Measurements from ENCODE around the gene SPATA3.

Gene SPATA3

GRCh38 chr2:230995821-230996220 lies at the start of gene SPATA3:
SPATA3 (plus strand) TSS chr2:230996121; CDS start chr2:230996234, 113 bp downstream.
- no peaks in the 10 kb centered on the region for H3K27me3 ChIP-seq
- H3K9ac ChIP-seq = no peak within 1 kb of the TSS
- no peak for TF ChIP-seq Cebpa-rat (IDR thresholded peaks at IDR 0.05)
- no peaks in the 10 kb centered on the region for H3K36me3 ChIP-seq
- H4K20me1 ChIP-seq = no peaks in the 10 kb centered on the region
- H3K4me3 ChIP-seq = no peak within 1 kb of the TSS
- no peak within 1 kb of the TSS for H3K4me2 ChIP-seq
- peaks cover 0 to 18% (median 7%) of the 10 kb centered on the region in 11 experiments; a peak in 8 of 22 replicates for H3K9me3 ChIP-seq (replicated peaks in 1 of 11)
- H3K27ac ChIP-seq = no peak within 1 kb of the TSS
- H3K4me1 ChIP-seq = peaks cover 0 to 2% (median 0%) of the 10 kb centered on the region in 10 experiments; a peak in 1 of 20 replicates

GRCh38 chr2:230946429-230947234 lies 49.3 kb upstream of the SPATA3 start:
- H3K4me3 ChIP-seq = no peak overlapping the region
- H3K36me3 ChIP-seq = no peaks in the 10 kb centered on the region
- peaks cover 10 to 43% (median 33%) of the 10 kb centered on the region in 10 experiments; a peak in 19 of 20 replicates for H3K4me1 ChIP-seq
- no peak overlapping the region for H3K9ac ChIP-seq
- no peak overlapping the region for H3K27ac ChIP-seq
- H3K9me3 ChIP-seq (replicated peaks in 1 of 11) = no peaks in the 10 kb centered on the region
- H3K4me2 ChIP-seq = peak overlapping the region in 5 of 11 experiments; percentile 48 to 66 (median 61); a peak in 6 of 22 replicates
- no peaks in the 10 kb centered on the region for H4K20me1 ChIP-seq
- H3K27me3 ChIP-seq = no peaks in the 10 kb centered on the region
- no peak for TF ChIP-seq Cebpa-rat (IDR thresholded peaks at IDR 0.05)

- H3K27ac ChIP-seq = peak overlapping the region in 2 of 11 experiments; percentile 17 to 38; a peak in 2 of 22 replicates
- H3K4me2 ChIP-seq = peak overlapping the region in 9 of 11 experiments; percentile 25 to 66 (median 55); a peak in 16 of 22 replicates
- 0 out of 22 replicates have a peak overlapping the region, but pooled peaks of 1 of the 11 experiments have one; percentile 14 for H3K9ac ChIP-seq
- no peaks in the 10 kb centered on the region for H3K9me3 ChIP-seq (replicated peaks in 1 of 11)
- H3K27me3 ChIP-seq = no peaks in the 10 kb centered on the region
- TF ChIP-seq Cebpa-rat (IDR thresholded peaks at IDR 0.05) = no peak
- H3K4me3 ChIP-seq = no peak overlapping the region
- no peaks in the 10 kb centered on the region for H4K20me1 ChIP-seq
- H3K36me3 ChIP-seq = no peaks in the 10 kb centered on the region
- H3K4me1 ChIP-seq = peaks cover 11 to 43% (median 35%) of the 10 kb centered on the region in 10 experiments
These were observed 48.7 kb upstream of the SPATA3 start for GRCh38 chr2:230947235-230947576.

GRCh38 chr2:230947908-230948365 lies 48.0 kb upstream of the SPATA3 start:
- no peaks in the 10 kb centered on the region for H3K9me3 ChIP-seq (replicated peaks in 1 of 11)
- H3K4me1 ChIP-seq = peaks cover 18 to 46% (median 39%) of the 10 kb centered on the region in 10 experiments
- no peaks in the 10 kb centered on the region; a peak in 1 of 22 replicates for H3K27me3 ChIP-seq
- no peak for TF ChIP-seq Cebpa-rat (IDR thresholded peaks at IDR 0.05)
- no peak overlapping the region for H3K4me3 ChIP-seq
- no peaks in the 10 kb centered on the region for H4K20me1 ChIP-seq
- H3K9ac ChIP-seq = peak overlapping the region in 2 of 11 experiments; percentile 9 to 14; a peak in 2 of 22 replicates
- peak overlapping the region in 10 of 11 experiments; percentile 25 to 66 (median 52); a peak in 20 of 22 replicates for H3K4me2 ChIP-seq
- no peaks in the 10 kb centered on the region for H3K36me3 ChIP-seq
- H3K27ac ChIP-seq = peak overlapping the region in 7 of 11 experiments; percentile 11 to 38 (median 22); a peak in 5 of 22 replicates

GRCh38 chr2:230949966-230950873 lies 45.7 kb upstream of the SPATA3 start:
- no peaks in the 10 kb centered on the region for H3K9me3 ChIP-seq (replicated peaks in 1 of 11)
- H3K4me2 ChIP-seq = no peak overlapping the region
- H3K9ac ChIP-seq = no peak overlapping the region
- H3K36me3 ChIP-seq = no peaks in the 10 kb centered on the region
- H3K27me3 ChIP-seq = peaks cover 0 to 2% (median 0%) of the 10 kb centered on the region in 11 experiments; a peak in 1 of 22 replicates
- H3K27ac ChIP-seq = peak overlapping the region in 3 of 11 experiments; percentile 8 to 54 (median 51); a peak in 4 of 22 replicates
- no peaks in the 10 kb centered on the region for H4K20me1 ChIP-seq
- H3K4me1 ChIP-seq = peaks cover 30 to 54% (median 45%) of the 10 kb centered on the region in 10 experiments
- no peak for TF ChIP-seq Cebpa-rat (IDR thresholded peaks at IDR 0.05)
- no peak overlapping the region for H3K4me3 ChIP-seq

GRCh38 chr2:230950874-230951339 lies 45.0 kb upstream of the SPATA3 start:
- no peaks in the 10 kb centered on the region for H3K9me3 ChIP-seq (replicated peaks in 1 of 11)
- H3K4me3 ChIP-seq = no peak overlapping the region
- no peak overlapping the region for H3K9ac ChIP-seq

GRCh38 chr2:230951396-230951795 lies 44.5 kb upstream of the SPATA3 start:
- no peak overlapping the region for H3K4me3 ChIP-seq
- peaks cover 30 to 56% (median 45%) of the 10 kb centered on the region in 10 experiments for H3K4me1 ChIP-seq
- no peak overlapping the region for H3K9ac ChIP-seq
- H3K36me3 ChIP-seq = no peaks in the 10 kb centered on the region
- H4K20me1 ChIP-seq = no peaks in the 10 kb centered on the region
- H3K4me2 ChIP-seq = no peak overlapping the region
- peak overlapping the region in 2 of 11 experiments; percentile 51 to 54; a peak in 3 of 22 replicates for H3K27ac ChIP-seq
- H3K9me3 ChIP-seq (replicated peaks in 1 of 11) = no peaks in the 10 kb centered on the region
- TF ChIP-seq Cebpa-rat (IDR thresholded peaks at IDR 0.05) = no peak
- H3K27me3 ChIP-seq = peaks cover 0 to 12% (median 7%) of the 10 kb centered on the region in 11 experiments; a peak in 19 of 22 replicates

More at GRCh38 chr2:230950874-230951339, 45.0 kb upstream of the SPATA3 start:
- no peak for TF ChIP-seq Cebpa-rat (IDR thresholded peaks at IDR 0.05)
- no peaks in the 10 kb centered on the region for H4K20me1 ChIP-seq
- peaks cover 30 to 56% (median 45%) of the 10 kb centered on the region in 10 experiments for H3K4me1 ChIP-seq
- no peaks in the 10 kb centered on the region for H3K36me3 ChIP-seq
- H3K27me3 ChIP-seq = peaks cover 0 to 8% (median 3%) of the 10 kb centered on the region in 11 experiments; a peak in 8 of 22 replicates
- peak overlapping the region in 3 of 11 experiments; percentile 8 to 54 (median 51); a peak in 4 of 22 replicates for H3K27ac ChIP-seq
- no peak overlapping the region for H3K4me2 ChIP-seq

GRCh38 chr2:230952226-230952956 lies 43.5 kb upstream of the SPATA3 start:
- H3K27ac ChIP-seq = peak overlapping the region in 6 of 11 experiments; percentile 45 to 85 (median 70); a peak in 11 of 22 replicates
- TF ChIP-seq Cebpa-rat (IDR thresholded peaks at IDR 0.05) = no peak
- peak overlapping the region in 9 of 11 experiments; percentile 58 to 93 (median 85); a peak in 18 of 22 replicates for H3K4me2 ChIP-seq
- H3K4me3 ChIP-seq = no peak overlapping the region
- no peaks in the 10 kb centered on the region for H3K36me3 ChIP-seq
- H3K27me3 ChIP-seq = peaks cover 8 to 22% (median 17%) of the 10 kb centered on the region in 11 experiments
- peak overlapping the region in 1 of 11 experiments; percentile 61; a peak in 2 of 22 replicates for H3K9ac ChIP-seq
- peaks cover 25 to 55% (median 41%) of the 10 kb centered on the region in 10 experiments for H3K4me1 ChIP-seq
- H3K9me3 ChIP-seq (replicated peaks in 1 of 11) = peaks cover 0 to 6% (median 0%) of the 10 kb centered on the region in 11 experiments; a peak in 2 of 22 replicates
- no peaks in the 10 kb centered on the region for H4K20me1 ChIP-seq

All from BLaER1 treated with 17β-estradiol and CSF1 and Interleukin-3, amounts not matched to agents 10 nM and 100 nM (cell line).